ENCODE results near the gene TFIP11.

DNA sequence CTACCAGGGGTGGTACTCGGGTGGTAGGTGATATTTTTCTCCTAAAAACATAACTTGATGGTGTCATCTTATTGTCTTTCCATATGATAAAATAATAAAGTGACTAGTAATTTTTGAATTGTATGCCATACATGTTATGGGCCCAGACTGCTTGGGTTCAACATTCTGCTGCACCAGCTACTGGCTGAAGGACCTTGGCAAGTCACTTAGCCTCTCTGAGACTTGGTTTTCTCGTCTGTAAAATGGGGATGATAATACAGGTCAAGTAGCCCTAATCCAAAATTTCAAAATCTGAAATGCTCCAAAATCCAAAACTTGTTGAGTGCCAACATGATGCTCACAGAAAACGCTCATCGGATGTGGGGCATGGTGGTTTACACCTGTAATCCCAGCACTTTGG lies 35.6 kb upstream of the TFIP11 start:
- TF ChIP-seq TEAD4 (IDR thresholded peaks at IDR 0.05; ENCODE audit: low read depth, low read length) (no peak), SAP30 (IDR thresholded peaks at IDR 0.05; ENCODE audit: insufficient read depth, insufficient replicate concordance, low read length) (no peak), KDM4A (IDR thresholded peaks at IDR 0.05; ENCODE audit: low read depth, low read length, severe bottlenecking) (no peak), HDAC6 (IDR thresholded peaks at IDR 0.05; ENCODE audit: low read depth, low read length) (no peak), BCL11A (IDR thresholded peaks at IDR 0.05; ENCODE audit: low read depth in 2 of 2, low read length in 2 of 2) (no peak), POLR2A (IDR thresholded peaks at IDR 0.05; ENCODE audit: control extremely low read depth in 1 of 2, low read depth in 2 of 2, low read length in 2 of 2) (no peak), SRF (IDR thresholded peaks at IDR 0.05; ENCODE audit: low read depth, low read length) (no peak), RFX5 (IDR thresholded peaks at IDR 0.05; ENCODE audit: borderline replicate concordance, low read depth, low read length) (no peak), EP300 (IDR thresholded peaks at IDR 0.05; ENCODE audit: borderline replicate concordance in 1 of 2, low read depth in 2 of 2, low read length in 2 of 2) (no peak), CHD2 (IDR thresholded peaks at IDR 0.05; ENCODE audit: low read length) (no peak), BACH1 (IDR thresholded peaks at IDR 0.05; ENCODE audit: low read length) (no peak)
- TF ChIP-seq, protein P1, sequence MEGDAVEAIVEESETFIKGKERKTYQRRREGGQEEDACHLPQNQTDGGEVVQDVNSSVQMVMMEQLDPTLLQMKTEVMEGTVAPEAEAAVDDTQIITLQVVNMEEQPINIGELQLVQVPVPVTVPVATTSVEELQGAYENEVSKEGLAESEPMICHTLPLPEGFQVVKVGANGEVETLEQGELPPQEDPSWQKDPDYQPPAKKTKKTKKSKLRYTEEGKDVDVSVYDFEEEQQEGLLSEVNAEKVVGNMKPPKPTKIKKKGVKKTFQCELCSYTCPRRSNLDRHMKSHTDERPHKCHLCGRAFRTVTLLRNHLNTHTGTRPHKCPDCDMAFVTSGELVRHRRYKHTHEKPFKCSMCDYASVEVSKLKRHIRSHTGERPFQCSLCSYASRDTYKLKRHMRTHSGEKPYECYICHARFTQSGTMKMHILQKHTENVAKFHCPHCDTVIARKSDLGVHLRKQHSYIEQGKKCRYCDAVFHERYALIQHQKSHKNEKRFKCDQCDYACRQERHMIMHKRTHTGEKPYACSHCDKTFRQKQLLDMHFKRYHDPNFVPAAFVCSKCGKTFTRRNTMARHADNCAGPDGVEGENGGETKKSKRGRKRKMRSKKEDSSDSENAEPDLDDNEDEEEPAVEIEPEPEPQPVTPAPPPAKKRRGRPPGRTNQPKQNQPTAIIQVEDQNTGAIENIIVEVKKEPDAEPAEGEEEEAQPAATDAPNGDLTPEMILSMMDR (IDR thresholded peaks at IDR 0.05; ENCODE audit: control extremely low read depth in 1 of 3, insufficient read depth in 1 of 3, low read depth in 1 of 3, low read length in 3 of 3): no peak
